GM21367 (cell line): ENCODE data around the gene CCNT1.
"Not testable (repeated sequence)": the region's sequence is repeated elsewhere in the genome, so short reads cannot be mapped to it uniquely, and the experiment has no call there.

Experiments
- ATAC-seq: cut with Tn5 transposase; IDR thresholded peaks from one replicate; pipeline ENCODE4 v1.9.1; 2021; ENCODE audit not compliant: unreplicated experiment

Gene CCNT1

GRCh38 chr12:48716493-48717251 lies at the start of gene CCNT1:
TSS of gene CCNT1 (minus strand) at chr12:48716707. CDS start at chr12:48716675, 32 bp downstream.
- ATAC-seq = peak; percentile 96

- no peak for ATAC-seq
These were observed 49.3 kb upstream of the CCNT1 start for GRCh38 chr12:48765753-48766162.

- ATAC-seq = no peak
These were observed 48.0 kb upstream of the CCNT1 start for GRCh38 chr12:48764521-48764920.

GRCh38 chr12:48758737-48759136 lies 42.2 kb upstream of the CCNT1 start:
- ATAC-seq = no peak

- no peak for ATAC-seq
These were observed 41.7 kb upstream of the CCNT1 start for GRCh38 chr12:48758186-48758585.

- no peak for ATAC-seq
These were observed 34.4 kb upstream of the CCNT1 start for GRCh38 chr12:48750769-48751356.

GRCh38 chr12:48750215-48750614 lies 33.7 kb upstream of the CCNT1 start:
- no peak for ATAC-seq

- no peak for ATAC-seq
These were observed 27.9 kb upstream of the CCNT1 start for GRCh38 chr12:48744251-48745008.

- no peak for ATAC-seq
These were observed 23.2 kb upstream of the CCNT1 start for GRCh38 chr12:48739618-48740269.

GRCh38 chr12:48736456-48736855 lies 19.9 kb upstream of the CCNT1 start:
- ATAC-seq = no peak

- ATAC-seq = no peak
These were observed 12.3 kb upstream of the CCNT1 start for GRCh38 chr12:48728807-48729206.

- ATAC-seq = not testable (repeated sequence)
These were observed 4.2 kb upstream of the CCNT1 start for GRCh38 chr12:48720737-48721136.

- ATAC-seq = not testable (repeated sequence)
These were observed 3.7 kb upstream of the CCNT1 start for GRCh38 chr12:48720171-48720570.

GRCh38 chr12:48719002-48719401 lies 2.5 kb upstream of the CCNT1 start:
- ATAC-seq = not testable (repeated sequence)

- ATAC-seq = no peak
These were observed 767 bp upstream of the CCNT1 start for GRCh38 chr12:48717252-48717695.

GRCh38 chr12:48716168-48716492 lies 377 bp downstream of the CCNT1 start:
- ATAC-seq = no peak

- ATAC-seq = no peak
These were observed 4.3 kb downstream of the CCNT1 start for GRCh38 chr12:48712209-48712608.

- ATAC-seq = not testable (repeated sequence)
These were observed 17.7 kb downstream of the CCNT1 start for GRCh38 chr12:48698822-48699221.

GRCh38 chr12:48696626-48697025 lies 19.9 kb downstream of the CCNT1 start:
- no peak for ATAC-seq

GRCh38 chr12:48695859-48696258 lies 20.6 kb downstream of the CCNT1 start:
- ATAC-seq = no peak

GRCh38 chr12:48694038-48694437 lies 22.5 kb downstream of the CCNT1 start:
- no peak for ATAC-seq
